Endothelial cell of umbilical vein (primary cell): ENCODE measurements around the gene HOOK2. TPM values are rescaled to one million over a fixed set of nuclear protein-coding genes. Genes with fewer than 3 reads are reported as not detected.
A peak's percentile ranks its signal among the peaks of the same experiment; 100 is the strongest.
"Not testable (repeated sequence)": the region's sequence is repeated elsewhere in the genome, so short reads cannot be mapped to it uniquely, and the experiment has no call there.

Source experiments
- BruUV-seq: library from RNA; stranded (reverse); fragments of 400-500 nt; replicated peaks from 2 replicates; lab custom pipeline; 2021; lab: Mats Ljungman, UMichigan
- CTCF ChIA-PET: fragments of 300-600, 350-600 bp; sonication (Branson Sonifier 250); formaldehyde crosslinking; loops from one replicate; lab custom pipeline; 2021; ENCODE audit warnings: antibody characterized with exemption, inconsistent platforms; lab: Charles Lee
- POLR2A ChIA-PET: fragments of 300-600, 350-600 bp; sonication (Branson Sonifier 250); formaldehyde crosslinking; loops from one replicate; lab custom pipeline; 2021; ENCODE audit warnings: antibody characterized with exemption, inconsistent platforms; lab: Charles Lee
- DNase-seq: peaks from one replicate; pipeline ENCODE4 v3.0.0-alpha.2; 2011; ENCODE audit warnings: low read depth, low spot score
- FAIRE-seq: peaks from 2 replicates; lab custom pipeline; 2011; peaks lifted over from hg19 to GRCh38; lab: Jason Lieb, UNC
- H2AFZ ChIP-seq: 2 replicates; pipeline ENCODE4 v1.6.0; 2012; ENCODE audit warnings: low read depth, low read length, control low read depth, inconsistent platforms
- H3K27ac ChIP-seq: 2 replicates; pipeline ENCODE4 v1.5.1; 2011; ENCODE audit warnings: low read depth, mild to moderate bottlenecking, control low read depth, low read length, moderate library complexity; ENCODE audit not compliant: insufficient read depth
- H3K27me3 ChIP-seq, 2 experiments: 2 replicates each; pipeline versions ENCODE4 v1.6.0 to v1.6.1; 2011; ENCODE audit warnings: low read length in 2 of 2, mixed read lengths in 1 of 2; ENCODE audit not compliant: control insufficient read depth in 2 of 2, insufficient read depth in 2 of 2
- H3K36me3 ChIP-seq, 2 experiments: 2 replicates in 1 of 2; 3 replicates in 1 of 2; pipeline ENCODE4 v1.5.1; 2011; ENCODE audit warnings: low read length in 2 of 2, mild to moderate bottlenecking in 1 of 2, moderate library complexity in 1 of 2; ENCODE audit not compliant: control insufficient read depth in 2 of 2, insufficient read depth in 2 of 2; ENCODE audit errors: extremely low read depth in 1 of 2
- H3K4me1 ChIP-seq: 3 replicates; pipeline ENCODE4 v1.5.1; 2011; ENCODE audit warnings: mild to moderate bottlenecking, low read length; ENCODE audit not compliant: control insufficient read depth, insufficient read depth; ENCODE audit errors: extremely low read depth
- H3K4me2 ChIP-seq: 2 replicates; pipeline ENCODE4 v1.6.1; 2011; ENCODE audit warnings: low read length, control low read depth, mixed read lengths; ENCODE audit not compliant: insufficient read depth
- H3K4me3 ChIP-seq, 3 experiments: fragments of 200-600 bp in 1 of 3; sonication (generic), shearing (Covaris generic) in 1 of 3; replicated peaks in 1 of 3; 2 replicates each; pipeline ENCODE4 v1.5.1; 2011 to 2016; ENCODE audit warnings: control low read depth in 3 of 3, low read length in 3 of 3, mild to moderate bottlenecking in 2 of 3, inconsistent platforms in 1 of 3, low read depth in 1 of 3, moderate library complexity in 1 of 3; ENCODE audit not compliant: insufficient read depth in 1 of 3
- H3K79me2 ChIP-seq: 2 replicates; pipeline ENCODE4 v1.6.0; 2012; ENCODE audit warnings: low read length, inconsistent platforms; ENCODE audit not compliant: control insufficient read depth, insufficient read depth
- H3K9ac ChIP-seq: replicated peaks from 2 replicates; pipeline ENCODE3; 2011; ENCODE audit warnings: low read length, control low read depth; ENCODE audit not compliant: insufficient read depth; ENCODE audit errors: extremely low read depth
- H3K9me1 ChIP-seq: replicated peaks from 3 replicates; pipeline ENCODE4 v1.6.0; 2011; ENCODE audit warnings: mild to moderate bottlenecking, low read length; ENCODE audit not compliant: control insufficient read depth, insufficient read depth; ENCODE audit errors: extremely low read depth
- H3K9me3 ChIP-seq: replicated peaks from 2 replicates; pipeline ENCODE4 v1.5.1; 2012; ENCODE audit warnings: low read length, inconsistent platforms; ENCODE audit not compliant: control insufficient read depth, insufficient read depth
- H4K20me1 ChIP-seq: replicated peaks from 2 replicates; pipeline ENCODE3; 2011; ENCODE audit warnings: mild to moderate bottlenecking, low read length; ENCODE audit not compliant: control insufficient read depth, insufficient read depth; ENCODE audit errors: extremely low read depth
- EZH2 ChIP-seq: IDR thresholded peaks from 2 replicates; pipeline ENCODE4 v1.6.1; 2012; ENCODE audit warnings: borderline replicate concordance, low read depth, mild to moderate bottlenecking, moderate library complexity, low read length, inconsistent platforms; ENCODE audit not compliant: severe bottlenecking
- FOS ChIP-seq: IDR thresholded peaks from 2 replicates; pipeline ENCODE4 v1.6.1; 2011; ENCODE audit warnings: mild to moderate bottlenecking, low read length, moderate library complexity, borderline replicate concordance; ENCODE audit not compliant: insufficient read depth
- MYC ChIP-seq: IDR thresholded peaks from one replicate; pipeline ENCODE4 v1.6.1; 2011; ENCODE audit warnings: mild to moderate bottlenecking, low read depth, low read length
- POLR2AphosphoS5 ChIP-seq: IDR thresholded peaks from 2 replicates; pipeline ENCODE4 v1.6.1; 2012; ENCODE audit warnings: low read depth, mild to moderate bottlenecking, control low read depth, low read length, moderate library complexity; ENCODE audit not compliant: insufficient read depth
- dilution Hi-C: fragments of 300-500 bp; cut with MboI; formaldehyde crosslinking; loops from one replicate; pipeline ENCODE4 v1.15.0; 2019; ENCODE audit warnings: low sequenced_read_pairs; ENCODE audit not compliant: extremely low pct_ligation_motif_present
- intact Hi-C: fragments of 100-400 bp; cut with micrococcal nuclease; formaldehyde crosslinking; loops from one replicate; pipeline ENCODE4 v1.10.0; 2022
- microRNA-seq: library from miRNA; unstranded; fragments of <30 nt; microRNA quantifications from one replicate; pipeline ENCODE4 v1.2.0, GENCODE V29; 2021; ENCODE audit warnings: borderline number of aligned reads, borderline replicate concordance
- polyA plus RNA-seq, 4 experiments: library from polyadenylated mRNA; depleted of rRNA in 3 of 4; stranded (reverse) in 3 of 4; unstranded in 1 of 4; fragments of >200 nt; gene quantifications; 2 replicates each; pipeline versions ENCODE4 v1.2.1 to v1.2.3, GENCODE V29; 2011 to 2012; ENCODE audit warnings: missing spikeins in 1 of 4
- small RNA-seq: library from RNA; depleted of rRNA; stranded (forward); fragments of <200 nt; gene quantifications from one replicate; pipeline ENCODE3, GENCODE V24; 2012; ENCODE audit warnings: low replicate concordance, low read depth; ENCODE audit not compliant: insufficient read depth, insufficient read length
- total RNA-seq: library from RNA; stranded (reverse); gene quantifications from 2 replicates; pipeline ENCODE4 v1.2.3, GENCODE V29; 2021
- TF ChIP-seq, protein P1 (sequence below): IDR thresholded peaks from 2 replicates; pipeline ENCODE4 v1.6.1; 2011; ENCODE audit not compliant: insufficient read depth, insufficient read length

Gene HOOK2
- total and polyA plus RNA-seq, 2 donors (not counting 3 experiments of a cell fraction or from before 2014, with no cell fraction given) = 8.0 to 17.3 TPM

DNA sequence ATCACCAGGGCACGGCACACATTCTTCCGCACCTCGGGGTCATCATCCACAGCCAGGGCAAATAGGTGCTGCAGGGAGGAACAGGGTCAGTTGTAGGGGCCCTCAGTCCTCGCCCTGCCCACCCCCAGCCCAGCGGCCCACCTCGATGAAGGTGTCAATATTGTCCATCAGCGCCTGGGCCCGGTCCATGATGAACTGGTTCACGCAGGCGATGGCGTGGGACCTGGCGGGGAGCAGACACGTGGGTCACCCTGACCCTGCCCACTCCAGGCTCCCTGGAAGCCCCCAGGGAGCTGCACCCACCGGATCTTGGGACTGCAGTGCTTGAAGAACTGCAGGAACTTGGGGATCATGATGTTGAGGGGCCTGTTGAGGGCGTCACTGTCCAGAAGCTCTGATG lies 60.2 kb downstream of the HOOK2 start:
- Histone ChIP-seq H3K36me3 (peaks cover 26 to 44% of the 10 kb centered on the region in 2 experiments), H3K9me1 (no peaks in the 10 kb centered on the region), H3K9ac (no peak overlapping the region), H3K79me2 (peaks cover 47% of the 10 kb centered on the region), H4K20me1 (no peaks in the 10 kb centered on the region), H3K27me3 (no peaks in the 10 kb centered on the region), H2AFZ (no peak overlapping the region), H3K4me1 (no peaks in the 10 kb centered on the region), H3K4me3 (no peak overlapping the region), H3K4me2 (no peak overlapping the region), H3K27ac (no peak overlapping the region), H3K9me3 (no peaks in the 10 kb centered on the region)
- CTCF ChIA-PET = interaction anchor here (0.5 to 3.1 kb wide), 5 partner anchors 42 to 1778 kb away, joined by 3 to 28 read pairs (median 4); no protein-coding TSS in a partner anchor
- TF ChIP-seq FOS (no peak), MYC (no peak), EZH2 (no peak), POLR2AphosphoS5 (no peak)
- TF ChIP-seq, protein P1, sequence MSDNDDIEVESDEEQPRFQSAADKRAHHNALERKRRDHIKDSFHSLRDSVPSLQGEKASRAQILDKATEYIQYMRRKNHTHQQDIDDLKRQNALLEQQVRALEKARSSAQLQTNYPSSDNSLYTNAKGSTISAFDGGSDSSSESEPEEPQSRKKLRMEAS = no peak
- intact Hi-C loops = no loop called here
- POLR2A ChIA-PET = no interaction called here
- TSS peak; percentile 4 for BruUV-seq
- dilution Hi-C loops = no loop called here
- DNase-seq (no peak), FAIRE-seq (no peak)

DNA sequence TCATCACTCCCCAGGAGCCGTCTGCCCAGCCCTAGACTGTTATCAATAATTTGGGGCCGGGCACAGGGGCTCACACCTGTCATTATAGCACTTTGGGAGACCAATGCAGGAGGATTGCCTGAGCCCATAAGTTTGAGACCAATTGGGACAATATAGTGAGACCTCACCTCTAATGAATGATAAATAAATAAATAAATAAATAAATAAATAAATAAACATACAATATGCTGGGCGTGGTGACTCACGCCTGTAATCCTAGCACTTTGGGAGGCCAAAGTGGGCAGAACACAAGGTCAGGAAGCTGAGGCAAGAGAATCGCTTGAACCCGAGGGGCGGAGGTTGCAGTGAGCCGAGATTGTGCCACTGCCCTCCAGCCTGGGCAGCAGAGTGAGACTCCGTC lies 62.0 kb downstream of the HOOK2 start:
- DNase-seq, H3K9ac ChIP-seq, H3K9me3 ChIP-seq, intact Hi-C loops, dilution Hi-C loops, H3K9me1 ChIP-seq, H4K20me1 ChIP-seq, H3K4me2 ChIP-seq, H2AFZ ChIP-seq, H3K4me3 ChIP-seq, BruUV-seq, H3K27ac ChIP-seq, POLR2A ChIA-PET, H3K4me1 ChIP-seq, H3K27me3 ChIP-seq: not testable (repeated sequence)
- CTCF ChIA-PET = interaction anchor here (1.3 to 1.7 kb wide), 2 partner anchors 44 to 135 kb away, joined by 4 to 13 read pairs; no protein-coding TSS in a partner anchor
- Histone ChIP-seq H3K79me2 (peaks cover 30% of the 10 kb centered on the region), H3K36me3 (peaks cover 29 to 43% of the 10 kb centered on the region in 2 experiments)
- peak; percentile 18 for FAIRE-seq

Small RNAs within 50 kb of the gene (microRNA-seq; reads per million reads assigned to microRNA genes)
- not detected for gene MIR5684

Small RNAs within 50 kb of the gene (small RNA-seq; reads per million reads assigned to genes)
- not detected for gene MIR5684

Other genes starting within 250 kb of the HOOK2 start
- 6.5 and 7.1 TPM in 2 replicates for gene ZNF564, start 224.1 kb downstream of the HOOK2 start, total RNA-seq
- 1.0 and 1.5 TPM in 2 replicates for gene ZNF564, start 224.1 kb downstream of the HOOK2 start, polyA plus RNA-seq
- 5.7 and 6.3 TPM in 2 replicates for gene ZNF490, start 164.7 kb downstream of the HOOK2 start, total RNA-seq
- 0.89 and 1.4 TPM in 2 replicates for gene ZNF490, start 164.7 kb downstream of the HOOK2 start, polyA plus RNA-seq
- 19.9 and 21.8 TPM in 2 replicates for gene ZNF791, start 164.6 kb downstream of the HOOK2 start, total RNA-seq
- gene ZNF791, start 164.6 kb downstream of the HOOK2 start, polyA plus RNA-seq = 6.4 and 8.3 TPM in 2 replicates
- gene MAN2B1, start 108.8 kb downstream of the HOOK2 start, total RNA-seq = 73.0 and 76.8 TPM in 2 replicates
- gene MAN2B1, start 108.8 kb downstream of the HOOK2 start, polyA plus RNA-seq = 64.4 and 70.3 TPM in 2 replicates
- 10.9 and 11.8 TPM in 2 replicates for gene WDR83, start 108.7 kb downstream of the HOOK2 start, total RNA-seq
- 10.5 and 11.0 TPM in 2 replicates for gene WDR83, start 108.7 kb downstream of the HOOK2 start, polyA plus RNA-seq
- gene DHPS, start 93.7 kb downstream of the HOOK2 start, total RNA-seq = 68.4 and 77.4 TPM in 2 replicates
- gene DHPS, start 93.7 kb downstream of the HOOK2 start, polyA plus RNA-seq = 80.6 and 90.1 TPM in 2 replicates
- gene GNG14, start 87.6 kb downstream of the HOOK2 start, total RNA-seq = not detected in 2 replicates
- not detected in 2 replicates for gene GNG14, start 87.6 kb downstream of the HOOK2 start, polyA plus RNA-seq
- gene FBXW9, start 78.9 kb downstream of the HOOK2 start, total RNA-seq = 11.6 and 12.4 TPM in 2 replicates
- gene FBXW9, start 78.9 kb downstream of the HOOK2 start, polyA plus RNA-seq = 19.3 and 26.4 TPM in 2 replicates
- gene TNPO2, start 51.6 kb downstream of the HOOK2 start, total RNA-seq = 84.6 and 94.5 TPM in 2 replicates
- 98.8 and 104 TPM in 2 replicates for gene TNPO2, start 51.6 kb downstream of the HOOK2 start, polyA plus RNA-seq
- 208 and 213 TPM in 2 replicates for gene TRIR, start 40.9 kb downstream of the HOOK2 start, total RNA-seq
- gene TRIR, start 40.9 kb downstream of the HOOK2 start, polyA plus RNA-seq = 240 and 263 TPM in 2 replicates
- 74.8 and 77.0 TPM in 2 replicates for gene GET3, start 38.1 kb downstream of the HOOK2 start, total RNA-seq
- gene GET3, start 38.1 kb downstream of the HOOK2 start, polyA plus RNA-seq = 197 and 217 TPM in 2 replicates
- not detected in 2 replicates for gene BEST2, start 23.8 kb downstream of the HOOK2 start, total RNA-seq
- gene BEST2, start 23.8 kb downstream of the HOOK2 start, polyA plus RNA-seq = not detected in 2 replicates
- gene JUNB, start 15.9 kb upstream of the HOOK2 start, total RNA-seq = 22.8 and 31.6 TPM in 2 replicates
- 72.9 and 74.4 TPM in 2 replicates for gene JUNB, start 15.9 kb upstream of the HOOK2 start, polyA plus RNA-seq
- gene PRDX2, start 26.2 kb upstream of the HOOK2 start, total RNA-seq = 247 and 255 TPM in 2 replicates
- gene PRDX2, start 26.2 kb upstream of the HOOK2 start, polyA plus RNA-seq = 490 and 492 TPM in 2 replicates
- 13.2 and 15.9 TPM in 2 replicates for gene THSD8, start 26.5 kb upstream of the HOOK2 start, total RNA-seq
- gene THSD8, start 26.5 kb upstream of the HOOK2 start, polyA plus RNA-seq = 2.6 TPM in 1 of 2 replicates, not detected in the other
- 25.6 and 28.5 TPM in 2 replicates for gene RNASEH2A, start 31.0 kb upstream of the HOOK2 start, total RNA-seq
- 36.7 and 45.4 TPM in 2 replicates for gene RNASEH2A, start 31.0 kb upstream of the HOOK2 start, polyA plus RNA-seq
- gene RTBDN, start 59.0 kb upstream of the HOOK2 start, total RNA-seq = not detected in 2 replicates
- gene RTBDN, start 59.0 kb upstream of the HOOK2 start, polyA plus RNA-seq = not detected in 2 replicates
- gene MAST1, start 63.0 kb upstream of the HOOK2 start, total RNA-seq = 0.13 and 0.69 TPM in 2 replicates
- gene MAST1, start 63.0 kb upstream of the HOOK2 start, polyA plus RNA-seq = 0.16 and 0.46 TPM in 2 replicates
- gene DNASE2, start 105.9 kb upstream of the HOOK2 start, total RNA-seq = 31.3 and 34.8 TPM in 2 replicates
- 51.9 and 60.6 TPM in 2 replicates for gene DNASE2, start 105.9 kb upstream of the HOOK2 start, polyA plus RNA-seq
- not detected in 2 replicates for gene KLF1, start 111.6 kb upstream of the HOOK2 start, total RNA-seq
- gene KLF1, start 111.6 kb upstream of the HOOK2 start, polyA plus RNA-seq = not detected in 2 replicates
- 27.1 and 27.3 TPM in 2 replicates for gene GCDH, start 115.6 kb upstream of the HOOK2 start, total RNA-seq
- gene GCDH, start 115.6 kb upstream of the HOOK2 start, polyA plus RNA-seq = 35.8 and 39.8 TPM in 2 replicates
- 0.27 TPM in 1 of 2 replicates, not detected in the other for gene SYCE2, start 143.7 kb upstream of the HOOK2 start, total RNA-seq
- gene SYCE2, start 143.7 kb upstream of the HOOK2 start, polyA plus RNA-seq = 0.16 and 0.25 TPM in 2 replicates
- gene FARSA, start 158.2 kb upstream of the HOOK2 start, total RNA-seq = 71.4 and 77.4 TPM in 2 replicates
- gene FARSA, start 158.2 kb upstream of the HOOK2 start, polyA plus RNA-seq = 51.8 and 55.3 TPM in 2 replicates
- 1,614 and 1,636 TPM in 2 replicates for gene CALR, start 163.1 kb upstream of the HOOK2 start, total RNA-seq
- gene CALR, start 163.1 kb upstream of the HOOK2 start, polyA plus RNA-seq = 1,135 and 1,206 TPM in 2 replicates
- gene RAD23A, start 170.3 kb upstream of the HOOK2 start, total RNA-seq = 96.7 and 102 TPM in 2 replicates
- 66.9 and 71.2 TPM in 2 replicates for gene RAD23A, start 170.3 kb upstream of the HOOK2 start, polyA plus RNA-seq
- gene GADD45GIP1, start 181.7 kb upstream of the HOOK2 start, total RNA-seq = 32.8 and 36.5 TPM in 2 replicates
- 38.3 and 46.3 TPM in 2 replicates for gene GADD45GIP1, start 181.7 kb upstream of the HOOK2 start, polyA plus RNA-seq
- 0.20 and 0.28 TPM in 2 replicates for gene DAND5, start 194.0 kb upstream of the HOOK2 start, total RNA-seq
- gene DAND5, start 194.0 kb upstream of the HOOK2 start, polyA plus RNA-seq = 0.06 TPM in 2 replicates
- 18.7 and 37.7 TPM in 2 replicates for gene NFIX, start 219.9 kb upstream of the HOOK2 start, total RNA-seq
- gene NFIX, start 219.9 kb upstream of the HOOK2 start, polyA plus RNA-seq = 8.7 and 9.8 TPM in 2 replicates